GM21576 (cell line): ENCODE data around the gene ST6GALNAC1.

Experiments
- ATAC-seq: cut with Tn5 transposase; IDR thresholded peaks from one replicate; pipeline ENCODE4 v1.9.1; 2021; ENCODE audit warnings: mild to moderate bottlenecking, moderate library complexity; ENCODE audit not compliant: unreplicated experiment

Gene ST6GALNAC1

GRCh38 chr17:76581515-76581914 lies 62.0 kb downstream of the ST6GALNAC1 start:
- no peak for ATAC-seq

GRCh38 chr17:76579281-76579680 lies 64.3 kb downstream of the ST6GALNAC1 start:
- no peak for ATAC-seq

GRCh38 chr17:76578376-76578775 lies 65.2 kb downstream of the ST6GALNAC1 start:
- no peak for ATAC-seq

GRCh38 chr17:76577876-76578275 lies 65.7 kb downstream of the ST6GALNAC1 start:
- ATAC-seq = no peak

- ATAC-seq = no peak
These were observed 67.4 kb downstream of the ST6GALNAC1 start for GRCh38 chr17:76576189-76576588.

GRCh38 chr17:76575570-76575969 lies 68.0 kb downstream of the ST6GALNAC1 start:
- no peak for ATAC-seq
